ENCODE results near the gene KCNQ1OT1. TPM values are rescaled to one million over a fixed set of nuclear protein-coding genes. Genes with fewer than 3 reads are reported as not detected.

The KCNQ1OT1 gene
- total and polyA plus RNA-seq, 8 donors = under 0.01 to 15.1 (median 2.3) TPM

GRCh38 chr11:2664791-2665525 is 34.8 kb downstream of the KCNQ1OT1 start:
- no peak overlapping the region for H3K27ac ChIP-seq
- H3K36me3 ChIP-seq = peaks cover 0 to 68% (median 43%) of the 10 kb centered on the region in 4 donors
- H3K4me1 ChIP-seq = peaks cover 0 to 19% (median 0%) of the 10 kb centered on the region in 4 donors
- H3K9me3 ChIP-seq = peaks cover 0 to 26% (median 15%) of the 10 kb centered on the region in 4 donors
- 89 to 95% (median 94%) methylated on average over 10 to 14 of the region's 14 CpGs for WGBS, 5 donors
- intact Hi-C loops (cut with DNase I; ENCODE audit: low total_unique reads) = no loop called here
- peak; percentile 19 to 25 for DNase-seq
- H3K27me3 ChIP-seq = no peaks in the 10 kb centered on the region
- no peak overlapping the region for H3K4me3 ChIP-seq
- no peak for TF ChIP-seq POLR2AphosphoS5 (IDR thresholded peaks at IDR 0.05)
- no peak for TF ChIP-seq POLR2A (IDR thresholded peaks at IDR 0.05)
- no peak for TF ChIP-seq EP300 (IDR thresholded peaks at IDR 0.05)
- no peak for TF ChIP-seq CTCF (IDR thresholded peaks at IDR 0.05)

DNA sequence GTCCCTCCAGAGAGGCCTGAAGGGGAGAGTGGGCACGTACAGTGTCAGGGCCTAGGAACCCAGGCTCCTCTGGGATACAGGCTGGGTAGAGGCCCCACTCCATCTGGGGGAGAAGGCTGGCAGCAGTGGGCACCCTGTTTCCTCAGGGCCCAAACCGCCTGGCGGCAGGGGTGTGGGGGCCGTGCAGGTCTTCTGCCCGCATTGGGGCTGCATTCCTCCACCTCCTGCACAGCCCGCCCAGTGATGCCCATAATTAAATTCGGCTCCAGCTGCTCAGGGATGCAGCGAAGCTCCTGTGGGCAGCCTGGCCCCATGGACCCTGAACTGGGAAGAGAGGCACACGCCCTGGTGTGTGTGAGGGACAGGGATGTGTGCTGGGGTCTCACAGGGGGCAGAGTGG is 35.4 kb downstream of the KCNQ1OT1 start:
- no peak overlapping the region for H3K4me3 ChIP-seq
- DNase-seq = peak in 1 of 2 donors; percentile 8
- TF ChIP-seq CTCF (IDR thresholded peaks at IDR 0.05) = no peak
- no peak for TF ChIP-seq POLR2A (IDR thresholded peaks at IDR 0.05)
- no peak for TF ChIP-seq EP300 (IDR thresholded peaks at IDR 0.05)
- TF ChIP-seq POLR2AphosphoS5 (IDR thresholded peaks at IDR 0.05) = no peak
- intact Hi-C loops (cut with DNase I; ENCODE audit: low total_unique reads) = no loop called here
- H3K4me1 ChIP-seq = peaks cover 0 to 19% (median 0%) of the 10 kb centered on the region in 4 donors
- H3K27ac ChIP-seq = no peak overlapping the region
- peaks cover 0 to 67% (median 41%) of the 10 kb centered on the region in 4 donors for H3K36me3 ChIP-seq
- WGBS, 5 donors = 68 to 90% (median 82%) methylated on average over 3 to 9 of the region's 9 CpGs
- peaks cover 0 to 31% (median 17%) of the 10 kb centered on the region in 4 donors for H3K9me3 ChIP-seq
- no peaks in the 10 kb centered on the region for H3K27me3 ChIP-seq

DNA sequence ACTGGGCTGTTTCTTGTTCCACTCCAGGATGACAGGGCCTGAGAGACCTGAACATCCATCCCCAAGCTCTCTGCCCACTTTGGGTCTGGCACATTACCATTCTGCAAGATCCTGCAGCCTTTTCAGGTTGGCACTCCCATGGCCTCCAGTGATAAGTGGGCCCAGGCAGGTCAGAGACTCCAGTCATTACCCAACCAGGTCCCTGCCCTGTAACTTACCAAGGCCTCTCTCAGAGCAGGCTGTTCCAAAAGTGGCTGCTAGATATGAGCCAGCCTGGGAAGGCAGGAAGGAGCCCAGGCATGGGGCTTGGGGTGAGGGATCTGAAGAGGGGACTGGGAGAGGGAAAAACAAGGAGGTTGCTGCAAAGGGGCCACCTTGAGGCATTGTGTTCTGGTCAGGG is 35.9 kb downstream of the KCNQ1OT1 start:
- peak in 1 of 2 donors; percentile 15 for DNase-seq
- H3K9me3 ChIP-seq = peaks cover 0 to 35% (median 17%) of the 10 kb centered on the region in 4 donors
- no peak for TF ChIP-seq POLR2A (IDR thresholded peaks at IDR 0.05)
- TF ChIP-seq EP300 (IDR thresholded peaks at IDR 0.05) = no peak
- H3K27ac ChIP-seq = no peak overlapping the region
- H3K36me3 ChIP-seq = peaks cover 0 to 62% (median 41%) of the 10 kb centered on the region in 4 donors
- peaks cover 0 to 19% (median 0%) of the 10 kb centered on the region in 4 donors for H3K4me1 ChIP-seq
- H3K27me3 ChIP-seq = no peaks in the 10 kb centered on the region
- H3K4me3 ChIP-seq = no peak overlapping the region
- intact Hi-C loops (cut with DNase I; ENCODE audit: low total_unique reads) = no loop called here

GRCh38 chr11:2663506-2663905 is 36.3 kb downstream of the KCNQ1OT1 start:
- no peaks in the 10 kb centered on the region for H3K27me3 ChIP-seq
- H3K27ac ChIP-seq = no peak overlapping the region
- peaks cover 0 to 19% (median 0%) of the 10 kb centered on the region in 4 donors for H3K4me1 ChIP-seq
- TF ChIP-seq POLR2AphosphoS5 (IDR thresholded peaks at IDR 0.05) = no peak
- no peak for TF ChIP-seq CTCF (IDR thresholded peaks at IDR 0.05)
- TF ChIP-seq EP300 (IDR thresholded peaks at IDR 0.05) = no peak
- TF ChIP-seq POLR2A (IDR thresholded peaks at IDR 0.05) = no peak
- WGBS, 5 donors = 96 to 100% (median 99%) methylated on average over 2 of the region's 2 CpGs; no CpG with 5 or more reads in 1 of the 5 donors
- DNase-seq = peak in 1 of 2 donors; percentile 7
- H3K36me3 ChIP-seq = peaks cover 0 to 60% (median 41%) of the 10 kb centered on the region in 4 donors
- peaks cover 0 to 36% (median 17%) of the 10 kb centered on the region in 4 donors for H3K9me3 ChIP-seq
- intact Hi-C loops (cut with DNase I; ENCODE audit: low total_unique reads) = no loop called here
- H3K4me3 ChIP-seq = no peak overlapping the region
